Erythroblast (primary cell): Measurements from ENCODE around the gene ZNF784.
A peak's percentile ranks its signal among the peaks of the same experiment; 100 is the strongest.

Experiments
- DNase-seq, 2 experiments: peaks; one replicate each; lab custom pipeline; 2025; lab: John Stamatoyannopoulos, UW
- GATA1 ChIP-seq: IDR thresholded peaks from 2 replicates; pipeline ENCODE4 v1.6.1; 2011; ENCODE audit warnings: low read depth, mild to moderate bottlenecking, control low read depth, low read length, moderate library complexity
- POLR2A ChIP-seq: IDR thresholded peaks from 2 replicates; pipeline ENCODE4 v1.6.1; 2011; ENCODE audit warnings: mild to moderate bottlenecking, low read length

Gene ZNF784

GRCh38 chr19:55615543-55616394 is 8.6 kb downstream of the ZNF784 start:
- no peak for TF ChIP-seq POLR2A
- no peak for TF ChIP-seq GATA1
- DNase-seq, result no peak

- TF ChIP-seq GATA1, result no peak
- TF ChIP-seq POLR2A, result no peak
- DNase-seq, result no peak
Measured at GRCh38 chr19:55614711-55615542, 9.4 kb downstream of the ZNF784 start.

- no peak for DNase-seq
- TF ChIP-seq GATA1 (no peak), POLR2A (no peak)
Measured at GRCh38 chr19:55613930-55614710, 10.2 kb downstream of the ZNF784 start.

GRCh38 chr19:55613396-55613795 is 11.0 kb downstream of the ZNF784 start:
- no peak for DNase-seq
- no peak for TF ChIP-seq POLR2A
- no peak for TF ChIP-seq GATA1

GRCh38 chr19:55611983-55612645 is 12.3 kb downstream of the ZNF784 start:
- no peak for DNase-seq
- TF ChIP-seq GATA1 (no peak), POLR2A (no peak)

- no peak for DNase-seq
- TF ChIP-seq POLR2A (no peak), GATA1 (no peak)
Measured at GRCh38 chr19:55611300-55611982, 12.9 kb downstream of the ZNF784 start.

GRCh38 chr19:55609326-55609725 is 15.0 kb downstream of the ZNF784 start:
- no peak for TF ChIP-seq POLR2A
- no peak for TF ChIP-seq GATA1
- no peak for DNase-seq

GRCh38 chr19:55606817-55607216 is 17.5 kb downstream of the ZNF784 start:
- TF ChIP-seq POLR2A (no peak), GATA1 (no peak)
- DNase-seq, result no peak

GRCh38 chr19:55606471-55606787 is 17.9 kb downstream of the ZNF784 start:
- TF ChIP-seq GATA1 (no peak), POLR2A (no peak)
- DNase-seq, result no peak

GRCh38 chr19:55605637-55606470 is 18.5 kb downstream of the ZNF784 start, which contains the start of gene ZNF865:
ZNF865 (plus strand) TSS chr19:55605647; CDS start chr19:55613619, 7,972 bp downstream.
- peak; percentile 80 to 85 for DNase-seq
- TF ChIP-seq POLR2A (peak; percentile 20), GATA1 (no peak)

GRCh38 chr19:55605207-55605636 is 19.1 kb downstream of the ZNF784 start:
- peak; percentile 92 to 94 for DNase-seq

More at GRCh38 chr19:55605207-55605636, 19.1 kb downstream of the ZNF784 start:
- no peak for TF ChIP-seq GATA1
- peak; percentile 57 for TF ChIP-seq POLR2A
